WTC11 (cell line): ENCODE measurements around the gene ZNF516. TPM values are rescaled to one million over a fixed set of nuclear protein-coding genes. Genes with fewer than 3 reads are reported as not detected.

Experiments used
- ATAC-seq: fragments of 200-7000 bp; cut with Tn5 transposase; 2 replicates; pipeline ENCODE4 v1.10.0; 2021; ENCODE audit warnings: mild to moderate bottlenecking, moderate library complexity
- CTCF ChIA-PET: fragments of 300-600 bp; sonication (Branson Sonifier 250); formaldehyde crosslinking; loops from one replicate; lab custom pipeline; 2021; ENCODE audit warnings: antibody characterized with exemption; lab: Charles Lee
- POLR2A ChIA-PET: fragments of 350-600 bp; sonication (Branson Sonifier 250); formaldehyde crosslinking; loops from one replicate; lab custom pipeline; 2021; ENCODE audit warnings: antibody characterized with exemption; lab: Charles Lee
- DNase-seq: peaks from one replicate; pipeline ENCODE4 v3.0.0; 2021; ENCODE audit warnings: low spot score
- H3K27ac Mint-ChIP-seq: 2 replicates; pipeline ENCODE4 v1.8.0; 2021; ENCODE audit warnings: mixed read lengths
- H3K27me3 Mint-ChIP-seq: 2 replicates; pipeline ENCODE4 v1.8.0; 2021; ENCODE audit warnings: low read depth, mild to moderate bottlenecking, moderate library complexity, mixed read lengths
- H3K36me3 Mint-ChIP-seq: 2 replicates; pipeline ENCODE4 v1.8.0; 2021; ENCODE audit warnings: mixed read lengths
- H3K4me1 Mint-ChIP-seq: 2 replicates; pipeline ENCODE4 v1.8.0; 2022; ENCODE audit warnings: mixed read lengths
- H3K4me3 Mint-ChIP-seq: 2 replicates; pipeline ENCODE4 v1.8.0; 2021; ENCODE audit warnings: mild to moderate bottlenecking, moderate library complexity, mixed read lengths
- H3K9me3 Mint-ChIP-seq: 2 replicates; pipeline ENCODE4 v1.8.0; 2021; ENCODE audit warnings: mixed read lengths
- ARID4B ChIP-seq: sonication (generic); formaldehyde crosslinking; IDR thresholded peaks from 2 replicates; pipeline ENCODE4 v1.8.0; 2023; ENCODE audit warnings: missing genetic modification reagents, mild to moderate bottlenecking, borderline replicate concordance
- ATF1 ChIP-seq: sonication (generic); formaldehyde crosslinking; IDR thresholded peaks from 2 replicates; pipeline ENCODE4 v1.8.1; 2023; ENCODE audit warnings: mild to moderate bottlenecking, moderate library complexity, missing genetic modification reagents
- FOXP1 ChIP-seq: sonication (generic); formaldehyde crosslinking; IDR thresholded peaks from 2 replicates; pipeline ENCODE4 v1.8.0; 2022; ENCODE audit warnings: missing genetic modification reagents, mild to moderate bottlenecking, moderate library complexity, borderline replicate concordance
- FOXP4 ChIP-seq: sonication (generic); formaldehyde crosslinking; IDR thresholded peaks from 2 replicates; pipeline ENCODE4 v1.8.0; 2022; ENCODE audit warnings: mild to moderate bottlenecking, missing genetic modification reagents
- HMGA2 ChIP-seq: fragments of 250-450 bp; sonication (Bioruptor Pico); IDR thresholded peaks from 2 replicates; pipeline ENCODE4 v1.4.0; 2021; ENCODE audit warnings: mild to moderate bottlenecking, moderate library complexity
- HMGXB4 ChIP-seq: sonication (generic); formaldehyde crosslinking; IDR thresholded peaks from 2 replicates; pipeline ENCODE4 v1.8.1; 2023; ENCODE audit warnings: mild to moderate bottlenecking, moderate library complexity, missing genetic modification reagents
- MLX ChIP-seq: sonication (generic); formaldehyde crosslinking; IDR thresholded peaks from 2 replicates; pipeline ENCODE4 v1.8.1; 2023; ENCODE audit warnings: mild to moderate bottlenecking, missing genetic modification reagents, moderate library complexity
- OVOL2 ChIP-seq: fragments of 250-450 bp; sonication (Bioruptor Pico); IDR thresholded peaks from 2 replicates; pipeline ENCODE4 v1.9.0; 2021; ENCODE audit warnings: mild to moderate bottlenecking, borderline replicate concordance
- SMAD3 ChIP-seq: sonication (generic); formaldehyde crosslinking; IDR thresholded peaks from 2 replicates; pipeline ENCODE4 v1.8.0; 2022; ENCODE audit warnings: missing genetic modification reagents, mild to moderate bottlenecking, borderline replicate concordance
- TCF7 ChIP-seq: sonication (generic); formaldehyde crosslinking; IDR thresholded peaks from 2 replicates; pipeline ENCODE4 v1.8.0; 2022; ENCODE audit warnings: mild to moderate bottlenecking, low read depth, missing genetic modification reagents, moderate library complexity
- ZNF219 ChIP-seq: sonication (generic); formaldehyde crosslinking; IDR thresholded peaks from 2 replicates; pipeline ENCODE4 v1.8.0; 2023; ENCODE audit warnings: missing genetic modification reagents, mild to moderate bottlenecking, borderline replicate concordance
- ZNF317 ChIP-seq: sonication (generic); formaldehyde crosslinking; IDR thresholded peaks from 2 replicates; pipeline ENCODE4 v1.8.1; 2023; ENCODE audit warnings: low read depth, mild to moderate bottlenecking, moderate library complexity, missing genetic modification reagents, borderline replicate concordance
- ZNF416 ChIP-seq: fragments of 250-450 bp; sonication (Bioruptor Pico); IDR thresholded peaks from 2 replicates; pipeline ENCODE4 v1.9.0; 2021; ENCODE audit warnings: mild to moderate bottlenecking, inconsistent platforms
- ZNF423 ChIP-seq: fragments of 250-450 bp; sonication (Bioruptor Pico); IDR thresholded peaks from 2 replicates; pipeline ENCODE4 v2.1.2; 2022; ENCODE audit warnings: mild to moderate bottlenecking, moderate library complexity
- ZNF532 ChIP-seq: fragments of 250-450 bp; sonication (Bioruptor Pico); IDR thresholded peaks from 2 replicates; pipeline ENCODE4 v1.9.0; 2021; ENCODE audit warnings: mild to moderate bottlenecking, borderline replicate concordance
- total RNA-seq: library from RNA; stranded (reverse); gene quantifications from 3 replicates; pipeline ENCODE4 v1.2.3, GENCODE V29; 2021

The ZNF516 gene
- total RNA-seq, 1 experiment from 2014 or later = 58.6 TPM

GRCh38 chr18:76484749-76485387 is 10.2 kb downstream of the ZNF516 start:
- POLR2A ChIA-PET = no interaction called here
- Mint-ChIP-seq H3K4me3 (no peak overlapping the region), H3K27ac (peak overlapping the region; percentile 75; the same call in 1 of the 2 replicates)

GRCh38 chr18:76483780-76484179 is 11.3 kb downstream of the ZNF516 start:
- ChIA-PET CTCF (interaction anchor here (1.0 to 1.7 kb wide), 4 partner anchors 10 to 175 kb away, joined by 3 to 6 read pairs (median 4); no protein-coding TSS in a partner anchor), POLR2A (interaction anchor here (1.0 kb wide), 1 partner anchor 9 kb away, joined by 4 read pairs; no protein-coding TSS in a partner anchor)
- Mint-ChIP-seq H3K27me3 (peaks cover 8% of the 10 kb centered on the region), H3K4me1 (peaks cover 71% of the 10 kb centered on the region), H3K36me3 (no peaks in the 10 kb centered on the region), H3K27ac (no peak overlapping the region), H3K9me3 (no peaks in the 10 kb centered on the region), H3K4me3 (no peak overlapping the region)
- ATAC-seq = no peak
- no peak for DNase-seq
- TF ChIP-seq ZNF219 (CRISPR knock-in tag) (no peak), ZNF423 (no peak), HMGA2 (no peak), ATF1 (CRISPR knock-in tag) (no peak), FOXP4 (CRISPR knock-in tag) (no peak), ARID4B (CRISPR knock-in tag) (no peak), HMGXB4 (CRISPR knock-in tag) (no peak), FOXP1 (no peak), ZNF317 (CRISPR knock-in tag) (no peak), SMAD3 (CRISPR knock-in tag) (no peak)

More at GRCh38 chr18:76484749-76485387, 10.2 kb downstream of the ZNF516 start:
- Mint-ChIP-seq H3K9me3 (no peaks in the 10 kb centered on the region), H3K36me3 (no peaks in the 10 kb centered on the region), H3K27me3 (peaks cover 18% of the 10 kb centered on the region), H3K4me1 (peaks cover 77% of the 10 kb centered on the region)
- CTCF ChIA-PET = no interaction called here
- ATAC-seq = no peak
- DNase-seq = no peak
- no peak for TF ChIP-seq ZNF416 (CRISPR knock-in tag)
- TF ChIP-seq TCF7 (CRISPR knock-in tag) = no peak
- no peak for TF ChIP-seq OVOL2 (CRISPR knock-in tag)
- TF ChIP-seq MLX (CRISPR knock-in tag) = no peak
- no peak for TF ChIP-seq ZNF532
- TF ChIP-seq, all 79 proteins: peak for 0
